C4-2B (cell line): ENCODE results near the gene PKDCC.
"Not testable (repeated sequence)": the region's sequence is repeated elsewhere in the genome, so short reads cannot be mapped to it uniquely, and the experiment has no call there.

Experiments used
- H3K27ac ChIP-seq: fragments of 450-650 bp; 2 replicates; pipeline ENCODE4 v1.5.1; 2017
- ZFX ChIP-seq: fragments of 450-650 bp; IDR thresholded peaks from 2 replicates; pipeline ENCODE4 v1.6.1; 2017
- TF ChIP-seq, protein P1 (sequence below): fragments of 450-650 bp; conservative IDR thresholded peaks from 2 replicates; pipeline ENCODE4 v1.5.1; 2017; ENCODE audit warnings: mild to moderate bottlenecking

Gene PKDCC

DNA sequence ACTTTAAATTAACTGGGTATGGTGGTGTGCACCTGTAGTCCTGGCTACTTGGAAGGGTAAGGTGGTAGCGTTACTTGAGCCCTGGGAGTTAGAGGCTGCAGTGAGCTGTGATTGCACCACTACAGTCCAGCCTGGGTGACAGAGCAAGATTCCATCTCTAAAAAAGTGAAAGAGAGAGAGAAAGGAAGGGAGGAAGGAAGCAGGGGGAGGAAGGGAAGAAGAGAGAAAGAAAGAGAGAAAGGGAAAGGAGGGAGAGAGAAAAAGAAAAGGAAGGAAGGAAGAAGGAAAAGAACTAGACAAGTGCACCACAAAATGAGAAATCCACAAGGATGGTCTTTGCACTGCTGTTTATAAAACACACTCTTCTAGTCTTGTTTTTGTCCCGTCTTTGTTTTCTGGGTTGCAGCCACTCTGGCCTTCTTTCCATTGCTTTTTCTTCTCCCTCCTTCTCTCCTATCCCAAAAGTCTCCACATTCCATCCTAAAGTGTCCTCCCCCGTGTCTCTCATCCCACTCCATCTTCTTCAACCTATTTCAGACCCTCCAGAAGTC lies 32.0 kb downstream of the PKDCC start:
- TF ChIP-seq, protein P1, sequence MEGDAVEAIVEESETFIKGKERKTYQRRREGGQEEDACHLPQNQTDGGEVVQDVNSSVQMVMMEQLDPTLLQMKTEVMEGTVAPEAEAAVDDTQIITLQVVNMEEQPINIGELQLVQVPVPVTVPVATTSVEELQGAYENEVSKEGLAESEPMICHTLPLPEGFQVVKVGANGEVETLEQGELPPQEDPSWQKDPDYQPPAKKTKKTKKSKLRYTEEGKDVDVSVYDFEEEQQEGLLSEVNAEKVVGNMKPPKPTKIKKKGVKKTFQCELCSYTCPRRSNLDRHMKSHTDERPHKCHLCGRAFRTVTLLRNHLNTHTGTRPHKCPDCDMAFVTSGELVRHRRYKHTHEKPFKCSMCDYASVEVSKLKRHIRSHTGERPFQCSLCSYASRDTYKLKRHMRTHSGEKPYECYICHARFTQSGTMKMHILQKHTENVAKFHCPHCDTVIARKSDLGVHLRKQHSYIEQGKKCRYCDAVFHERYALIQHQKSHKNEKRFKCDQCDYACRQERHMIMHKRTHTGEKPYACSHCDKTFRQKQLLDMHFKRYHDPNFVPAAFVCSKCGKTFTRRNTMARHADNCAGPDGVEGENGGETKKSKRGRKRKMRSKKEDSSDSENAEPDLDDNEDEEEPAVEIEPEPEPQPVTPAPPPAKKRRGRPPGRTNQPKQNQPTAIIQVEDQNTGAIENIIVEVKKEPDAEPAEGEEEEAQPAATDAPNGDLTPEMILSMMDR = no peak
- TF ChIP-seq ZFX = no peak
- no peak overlapping the region for H3K27ac ChIP-seq

DNA sequence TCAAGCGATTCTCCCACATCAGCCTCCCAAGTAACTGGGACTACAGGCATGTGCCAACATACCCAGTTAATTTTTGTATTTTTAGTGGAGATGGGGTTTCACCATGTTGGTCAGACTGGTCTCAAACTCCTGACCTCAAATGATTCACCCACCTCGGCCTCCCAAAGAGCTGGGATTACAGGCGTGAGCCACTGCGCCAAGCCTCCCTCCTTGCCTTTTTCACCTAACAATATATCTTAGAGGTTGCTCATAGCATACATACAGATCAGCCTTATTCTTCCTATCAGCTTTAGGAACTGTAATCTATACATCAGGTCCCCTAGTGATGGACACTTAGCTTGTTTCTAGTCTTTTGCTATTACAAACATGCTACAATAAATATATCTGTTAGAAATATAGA lies 33.3 kb downstream of the PKDCC start:
- H3K27ac ChIP-seq = not testable (repeated sequence)

DNA sequence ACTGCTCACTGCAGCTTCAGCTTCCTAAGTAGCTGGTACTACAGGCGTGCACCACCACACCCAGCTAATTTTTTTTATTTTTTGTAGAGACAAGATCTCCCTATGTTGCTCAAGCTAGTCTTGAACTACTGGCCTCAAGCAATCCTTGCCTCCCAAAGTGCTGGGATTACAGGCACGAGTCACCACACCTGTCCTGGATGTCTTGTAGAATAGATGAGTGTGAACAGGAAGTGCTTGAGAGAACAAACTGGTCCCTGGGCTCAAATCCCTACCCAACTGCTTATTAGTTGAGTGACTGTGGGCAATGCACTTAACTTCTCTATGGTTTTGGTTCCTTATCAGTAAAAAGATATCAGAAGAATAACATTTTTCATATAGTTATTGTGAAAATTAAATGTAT lies 34.2 kb downstream of the PKDCC start:
- TF ChIP-seq, protein P1 = no peak
- TF ChIP-seq ZFX = no peak
- H3K27ac ChIP-seq = no peak overlapping the region

DNA sequence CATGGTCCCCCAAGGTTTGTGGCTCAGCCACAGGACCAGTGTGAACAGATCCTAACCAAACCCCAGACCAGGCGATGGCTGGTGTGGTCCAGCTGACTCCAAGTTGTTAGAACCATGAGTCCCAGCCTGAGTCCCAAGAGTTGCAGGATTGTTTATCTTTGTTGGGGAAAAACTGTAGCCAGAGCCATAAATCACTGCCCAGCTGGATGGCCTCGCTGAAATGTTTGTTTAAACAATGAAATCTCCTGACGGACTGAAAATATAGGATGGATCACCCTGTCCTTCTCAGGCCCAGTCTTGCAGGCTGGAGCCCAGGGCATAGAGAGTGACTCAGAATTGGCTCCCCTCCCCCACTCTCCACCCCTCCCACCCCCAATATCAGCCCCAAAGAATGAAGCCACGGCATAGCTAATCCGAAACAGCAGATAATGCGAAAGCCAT lies 36.4 kb downstream of the PKDCC start:
- TF ChIP-seq ZFX = no peak
- TF ChIP-seq, protein P1 = no peak
- H3K27ac ChIP-seq = peak overlapping the region; percentile 43

DNA sequence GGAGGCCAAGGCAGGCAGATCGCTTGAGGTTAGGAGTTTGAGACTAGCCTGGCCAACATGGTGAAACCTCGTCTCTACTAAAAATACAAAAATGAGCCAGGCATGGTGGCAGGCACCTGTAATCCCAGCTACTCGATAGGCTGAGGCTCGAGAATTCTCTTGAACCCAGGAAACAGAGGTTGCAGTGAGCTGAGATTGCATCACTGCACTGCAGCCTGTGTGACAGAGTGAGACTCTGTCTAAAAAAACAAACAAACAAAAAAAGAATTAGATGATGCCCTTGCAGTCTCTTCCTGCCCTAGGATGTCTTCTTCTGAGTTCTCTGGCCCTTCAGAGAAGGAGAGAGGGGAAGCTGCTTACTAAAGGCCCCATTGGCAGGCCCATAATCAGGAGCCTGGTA lies 37.2 kb downstream of the PKDCC start:
- peak overlapping the region; percentile 43 for H3K27ac ChIP-seq

DNA sequence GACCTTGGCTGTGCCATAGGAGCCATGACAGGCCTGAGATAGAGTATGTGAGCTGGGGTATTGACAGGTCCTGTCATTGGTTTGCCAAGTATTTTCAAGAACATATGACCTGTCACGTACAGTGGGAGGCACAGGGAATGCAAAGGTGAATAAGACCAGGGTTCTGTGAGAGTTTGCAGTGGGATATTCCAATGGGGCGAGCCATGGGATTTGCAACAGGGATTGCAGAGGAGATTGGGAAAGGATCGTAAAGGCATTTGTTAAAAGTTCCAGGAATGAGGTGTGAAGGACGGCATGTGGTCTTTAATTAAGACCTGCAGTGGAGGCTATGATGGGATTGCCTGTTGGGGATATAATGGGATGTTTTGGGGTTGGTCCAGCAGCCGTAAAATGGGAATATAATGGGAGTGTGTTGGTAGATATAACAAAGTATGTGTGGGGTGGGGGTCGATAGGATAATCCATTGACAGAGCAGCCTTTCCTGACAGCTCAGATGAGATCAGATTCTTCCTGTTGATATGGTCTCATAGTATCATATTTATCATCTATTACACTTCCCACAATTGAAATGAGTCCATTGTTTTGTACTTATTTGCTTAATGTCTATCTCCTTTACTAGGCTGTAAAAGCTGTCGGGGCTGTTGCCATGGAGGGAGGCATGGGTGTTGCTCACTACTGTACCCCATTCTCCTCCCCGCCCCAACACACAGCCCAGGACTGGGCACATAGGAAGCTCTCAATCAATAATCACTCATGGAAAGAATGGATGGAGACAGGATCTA lies 38.1 kb downstream of the PKDCC start:
- TF ChIP-seq, protein P1 = no peak
- TF ChIP-seq ZFX = no peak
- no peak overlapping the region for H3K27ac ChIP-seq

DNA sequence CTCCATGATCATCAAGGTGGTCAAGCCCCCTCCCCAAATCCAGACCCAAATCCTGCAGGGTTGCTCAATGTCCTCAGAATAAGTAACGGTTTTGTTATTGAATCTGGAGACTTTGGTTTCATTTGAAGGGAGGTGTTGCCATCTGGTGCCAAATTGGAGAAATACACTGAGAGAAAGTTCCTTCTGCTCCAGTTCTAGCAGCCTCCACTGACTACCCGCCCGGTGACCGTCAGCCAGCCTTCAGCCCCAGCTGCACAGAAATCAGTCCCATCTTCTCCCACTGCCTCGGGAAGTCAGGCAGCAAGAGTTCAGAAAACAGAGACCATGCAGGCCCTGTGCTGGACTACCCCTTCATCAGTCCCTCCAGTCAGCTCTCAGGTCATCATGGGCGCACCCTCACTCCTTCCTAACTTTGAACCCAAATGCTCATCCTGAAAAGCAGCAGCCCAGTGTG lies 38.7 kb downstream of the PKDCC start:
- TF ChIP-seq ZFX = no peak
- TF ChIP-seq, protein P1 = peak; percentile 52
- no peak overlapping the region for H3K27ac ChIP-seq

DNA sequence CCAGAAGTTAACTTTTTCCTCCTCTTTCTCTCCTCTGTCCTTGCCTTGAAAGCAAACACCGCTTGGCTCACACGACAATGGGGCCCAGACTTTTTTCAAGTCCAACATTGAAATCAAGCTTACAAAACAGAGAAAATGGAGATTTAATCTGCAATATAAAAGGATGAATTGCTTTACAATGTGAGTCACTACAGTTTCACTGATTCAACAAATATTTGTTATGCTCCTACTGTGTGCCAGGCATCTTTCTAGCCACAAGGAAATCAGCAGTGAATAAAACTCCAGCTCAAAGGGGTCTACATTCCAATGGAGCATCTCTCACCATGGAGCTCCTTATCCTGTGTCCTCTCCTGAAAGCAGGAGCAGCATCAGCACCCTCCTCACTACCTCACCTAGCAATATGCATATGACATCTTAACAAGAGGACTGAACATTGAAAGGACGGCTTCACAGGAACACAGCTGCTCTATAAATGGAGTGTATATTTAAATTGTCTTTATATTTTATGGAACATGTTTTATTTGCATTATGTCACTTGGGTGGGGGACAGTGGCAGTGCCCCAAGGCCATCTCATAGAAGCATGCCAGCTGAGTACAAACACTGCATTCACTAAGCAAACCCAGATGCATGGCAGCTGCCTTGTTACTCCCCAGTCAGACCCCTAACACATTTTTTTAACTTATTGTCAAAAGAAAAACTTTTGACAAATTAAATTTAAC lies 39.5 kb downstream of the PKDCC start:
- TF ChIP-seq, protein P1 = no peak
- no peak for TF ChIP-seq ZFX
- H3K27ac ChIP-seq = no peak overlapping the region
